ENCODE measurements around the gene CDA. TPM values are rescaled to one million over a fixed set of nuclear protein-coding genes. Genes with fewer than 3 reads are reported as not detected.

CDA gene
- total RNA-seq, 1 donor from 2014 or later = not detected

GRCh38 chr1:20612221-20612746 is 23.4 kb downstream of the CDA start:
- no peak for DNase-seq (ENCODE audit: low spot score in 2 of 2)
- no peak for FAIRE-seq

- FAIRE-seq (no peak), DNase-seq (ENCODE audit: low spot score in 2 of 2) (no peak)
Measured at GRCh38 chr1:20614131-20614579, 25.3 kb downstream of the CDA start.

- FAIRE-seq = no peak
- DNase-seq (ENCODE audit: low spot score in 2 of 2) = no peak
Measured at GRCh38 chr1:20615946-20616846, 27.3 kb downstream of the CDA start.

GRCh38 chr1:20616847-20617487 is 28.1 kb downstream of the CDA start:
- no peak for FAIRE-seq

GRCh38 chr1:20618550-20618949 is 29.7 kb downstream of the CDA start:
- FAIRE-seq (no peak), DNase-seq (ENCODE audit: low spot score in 2 of 2) (no peak)

More at GRCh38 chr1:20616847-20617487, 28.1 kb downstream of the CDA start:
- DNase-seq (ENCODE audit: low spot score in 2 of 2) = no peak

GRCh38 chr1:20619999-20620398 is 31.1 kb downstream of the CDA start:
- DNase-seq (ENCODE audit: low spot score in 2 of 2) (no peak), FAIRE-seq (no peak)

- no peak for DNase-seq (ENCODE audit: low spot score in 2 of 2)
- no peak for FAIRE-seq
Measured at GRCh38 chr1:20621012-20621411, 32.1 kb downstream of the CDA start.

- FAIRE-seq = no peak
Measured at GRCh38 chr1:20624709-20625108, 35.8 kb downstream of the CDA start.

GRCh38 chr1:20625176-20626097 is 36.5 kb downstream of the CDA start:
- DNase-seq (ENCODE audit: low spot score in 2 of 2) (no peak), FAIRE-seq (no peak)

More at GRCh38 chr1:20624709-20625108, 35.8 kb downstream of the CDA start:
- DNase-seq (ENCODE audit: low spot score in 2 of 2) = no peak

GRCh38 chr1:20626098-20626427 is 37.2 kb downstream of the CDA start:
- FAIRE-seq (no peak), DNase-seq (ENCODE audit: low spot score in 2 of 2) (no peak)

GRCh38 chr1:20626524-20626923 is 37.6 kb downstream of the CDA start:
- FAIRE-seq = no peak
- DNase-seq (ENCODE audit: low spot score in 2 of 2) = no peak

- FAIRE-seq = no peak
- DNase-seq (ENCODE audit: low spot score in 2 of 2) = no peak
Measured at GRCh38 chr1:20630729-20631128, 41.8 kb downstream of the CDA start.

GRCh38 chr1:20632386-20632785 is 43.5 kb downstream of the CDA start:
- FAIRE-seq = no peak

GRCh38 chr1:20633190-20634064 is 44.5 kb downstream of the CDA start, which contains the start of gene PINK1:
Gene PINK1, plus strand, starts transcription at chr1:20633458. Its CDS starts 91 bp downstream, at chr1:20633549.
- peak; percentile 87 for DNase-seq (ENCODE audit: low spot score in 2 of 2)
- FAIRE-seq = no peak

More at GRCh38 chr1:20632386-20632785, 43.5 kb downstream of the CDA start:
- no peak for DNase-seq (ENCODE audit: low spot score in 2 of 2)

- no peak for FAIRE-seq
Measured at GRCh38 chr1:20634065-20634593, 45.2 kb downstream of the CDA start.

GRCh38 chr1:20634594-20635084 is 45.7 kb downstream of the CDA start:
- FAIRE-seq (no peak), DNase-seq (ENCODE audit: low spot score in 2 of 2) (peak in 1 of 2 donors; percentile 40)

More at GRCh38 chr1:20634065-20634593, 45.2 kb downstream of the CDA start:
- no peak for DNase-seq (ENCODE audit: low spot score in 2 of 2)

- FAIRE-seq = no peak
- DNase-seq (ENCODE audit: low spot score in 2 of 2) = no peak
Measured at GRCh38 chr1:20636785-20637347, 48.0 kb downstream of the CDA start.

- FAIRE-seq (no peak), DNase-seq (ENCODE audit: low spot score in 2 of 2) (peak in 1 of 2 donors; percentile 59)
Measured at GRCh38 chr1:20640183-20640597, 51.3 kb downstream of the CDA start.
